Caki2 (cell line): Measurements from ENCODE around the gene STXBP1. TPM values are rescaled to one million over a fixed set of nuclear protein-coding genes. Genes with fewer than 3 reads are reported as not detected.

Experiments used
- DNase-seq: peaks from one replicate; pipeline ENCODE4 v3.0.0-alpha.2; 2015; ENCODE audit warnings: low read depth
- in situ Hi-C: cut with HindIII; loops from 2 replicates; pipeline ENCODE4 v1.10.0; 2016; ENCODE audit warnings: low sequenced_read_pairs, low pct_unique_long_range_greater_than_20kb, mixed read lengths
- total RNA-seq: library from RNA; depleted of rRNA; stranded (reverse); fragments of >200 nt; shearing (Covaris generic); gene quantifications from 2 replicates; pipeline ENCODE4 v1.2.3, GENCODE V29; 2014; ENCODE audit warnings: low replicate concordance

STXBP1 gene
- total RNA-seq, 1 experiment from 2014 or later: 1.2 TPM

DNA sequence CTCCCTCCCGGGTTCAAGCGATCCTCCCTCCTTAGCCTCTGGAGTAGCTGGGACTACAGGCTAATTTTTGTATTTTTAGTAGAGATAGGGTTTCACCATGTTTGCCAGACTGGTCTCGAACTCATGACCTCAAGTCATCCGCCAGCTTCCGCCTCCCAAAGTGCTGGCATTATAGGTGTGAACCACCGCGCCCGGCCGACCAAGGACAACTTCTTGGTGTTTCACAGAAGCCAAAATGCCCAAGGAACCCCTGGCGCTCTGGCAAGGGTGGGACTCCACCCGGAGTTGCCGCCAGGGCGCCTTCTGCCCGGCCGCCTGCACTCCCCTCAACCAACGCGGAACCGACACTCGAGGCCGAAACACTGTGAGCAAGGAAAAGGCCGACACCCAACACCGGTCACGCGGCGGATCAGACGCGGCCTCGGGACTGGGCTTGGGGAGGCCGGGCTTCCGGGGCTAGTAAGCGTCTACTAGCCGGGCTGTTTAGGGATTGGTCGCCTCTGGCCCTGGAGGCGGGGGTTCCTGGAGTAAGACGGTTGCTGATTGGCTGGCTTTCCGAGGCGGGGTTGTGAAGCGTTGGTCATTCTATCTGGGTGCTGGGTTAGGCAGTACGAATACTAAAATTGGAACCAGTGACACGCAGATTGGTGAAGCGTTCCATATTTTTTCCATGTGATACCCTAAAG is 87.1 kb downstream of the STXBP1 start:
- in situ Hi-C loops: no loop called here
- peak; percentile 95 for DNase-seq

DNA sequence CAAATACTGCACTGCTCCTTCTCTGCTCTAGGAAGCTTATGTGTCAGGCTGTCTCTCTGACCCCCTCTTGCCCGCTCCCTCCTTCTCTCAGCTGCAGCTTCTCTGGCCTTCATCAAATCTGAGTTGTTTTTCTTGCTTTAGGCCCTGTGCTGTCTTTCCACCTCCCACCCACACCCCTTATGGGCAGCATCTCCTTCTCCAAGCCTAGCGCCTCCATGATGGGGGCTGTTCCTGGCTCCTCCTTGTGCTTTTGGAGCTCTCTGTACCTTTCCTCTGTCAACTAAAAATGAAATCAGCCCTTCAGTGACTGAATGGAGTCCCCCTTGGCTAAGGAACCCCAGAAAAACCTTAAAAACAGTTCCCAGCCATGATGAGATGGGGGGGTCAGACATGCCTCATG is 88.1 kb downstream of the STXBP1 start:
- in situ Hi-C loops: no loop called here
- DNase-seq: no peak

GRCh38 chr9:127700594-127701255 is 88.6 kb downstream of the STXBP1 start:
- in situ Hi-C loops: no loop called here
- no peak for DNase-seq

GRCh38 chr9:127703289-127703946 is 91.3 kb downstream of the STXBP1 start:
- in situ Hi-C loops: no loop called here
- DNase-seq: no peak

GRCh38 chr9:127705577-127706379 is 93.7 kb downstream of the STXBP1 start:
- in situ Hi-C loops: no loop called here
- DNase-seq: no peak

- DNase-seq: no peak
- in situ Hi-C loops: no loop called here
Measured at GRCh38 chr9:127706836-127707241, 94.8 kb downstream of the STXBP1 start, which contains the start of gene CFAP157. Gene CFAP157, plus strand, starts transcription at chr9:127706988. Its CDS starts 44 bp downstream, at chr9:127707032.

GRCh38 chr9:127707766-127708165 is 95.7 kb downstream of the STXBP1 start:
- in situ Hi-C loops: no loop called here
- no peak for DNase-seq

DNA sequence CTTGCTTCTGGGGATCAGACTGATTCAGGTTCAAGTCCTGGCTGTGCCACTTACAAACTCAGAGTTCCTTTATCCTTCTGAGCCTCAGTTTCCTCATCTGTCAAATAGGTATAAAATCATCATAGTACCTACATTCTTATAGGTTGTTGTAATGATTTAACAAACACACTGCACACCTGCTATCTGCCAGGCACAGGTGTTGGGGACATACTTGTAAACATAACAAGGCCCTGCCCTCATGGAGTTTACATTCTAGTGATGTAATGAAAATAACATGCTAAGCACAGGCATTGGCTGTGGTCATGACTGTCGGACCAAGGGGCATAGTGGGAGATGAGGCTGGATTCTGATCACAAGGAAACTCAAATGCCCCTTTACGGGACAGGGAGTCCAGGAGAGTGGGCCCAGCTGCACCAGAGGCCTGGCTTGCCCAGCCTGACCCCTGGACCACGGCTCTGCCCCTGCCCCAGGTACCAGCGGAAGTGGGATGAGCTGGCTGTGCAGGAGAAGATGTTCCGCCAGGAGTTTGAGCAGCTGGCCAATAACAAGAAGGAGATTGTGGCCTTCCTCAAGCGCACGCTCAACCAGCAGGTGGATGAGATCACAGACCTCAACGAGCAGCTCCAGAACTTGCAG is 97.0 kb downstream of the STXBP1 start:
- DNase-seq: no peak
- in situ Hi-C loops: no loop called here

GRCh38 chr9:127710204-127710783 is 98.2 kb downstream of the STXBP1 start:
- in situ Hi-C loops: no loop called here
- no peak for DNase-seq

GRCh38 chr9:127711226-127711701 is 99.2 kb downstream of the STXBP1 start:
- no peak for DNase-seq
- in situ Hi-C loops: no loop called here

DNA sequence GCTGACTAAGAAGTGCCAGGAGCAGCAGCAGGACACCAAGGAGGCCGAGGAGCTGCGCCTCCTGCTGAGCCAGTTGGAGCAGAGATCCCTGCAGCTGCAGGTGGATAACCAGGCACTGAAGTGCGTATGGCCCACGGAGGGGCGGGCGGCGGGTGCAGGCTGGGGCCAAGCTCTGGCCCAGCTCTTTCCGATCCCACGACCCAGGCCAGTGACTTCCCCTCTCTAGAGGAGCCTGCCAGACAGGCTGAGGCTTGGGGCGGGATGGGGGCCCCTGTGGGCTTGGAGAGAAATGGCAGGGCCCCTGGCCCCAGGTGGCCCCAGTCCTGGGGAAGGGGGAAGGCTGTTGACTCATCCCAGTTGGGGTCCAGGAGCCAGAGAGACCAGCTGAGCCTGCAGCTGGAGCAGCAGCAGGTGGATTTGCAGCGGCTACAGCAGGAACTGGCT is 99.8 kb downstream of the STXBP1 start:
- DNase-seq: no peak
- in situ Hi-C loops: no loop called here

DNA sequence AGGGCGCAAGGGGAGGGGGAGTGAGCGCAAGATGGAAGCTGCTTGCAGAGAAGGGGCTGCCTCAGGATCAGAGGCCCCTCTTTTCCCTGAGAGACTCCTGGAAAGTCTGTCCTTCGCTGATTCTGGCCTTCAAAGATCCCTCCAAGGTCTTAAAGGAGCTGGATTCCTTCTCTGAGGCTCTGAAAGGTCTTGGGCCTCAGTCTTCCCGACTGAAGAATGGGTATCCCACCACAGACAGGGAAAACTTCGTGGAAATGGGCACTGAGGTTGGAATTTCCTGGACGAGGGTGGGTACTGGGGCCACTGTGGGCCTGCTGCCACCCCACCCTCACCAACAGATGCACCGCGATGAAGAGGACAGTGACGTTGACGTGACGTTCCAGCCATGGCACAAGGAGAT is 100.3 kb downstream of the STXBP1 start:
- in situ Hi-C loops: no loop called here
- DNase-seq: no peak

- no peak for DNase-seq
- in situ Hi-C loops: no loop called here
Measured at GRCh38 chr9:127712867-127713266, 100.8 kb downstream of the STXBP1 start.

GRCh38 chr9:127714020-127714750 is 102.1 kb downstream of the STXBP1 start:
- no peak for DNase-seq
- in situ Hi-C loops: no loop called here

DNA sequence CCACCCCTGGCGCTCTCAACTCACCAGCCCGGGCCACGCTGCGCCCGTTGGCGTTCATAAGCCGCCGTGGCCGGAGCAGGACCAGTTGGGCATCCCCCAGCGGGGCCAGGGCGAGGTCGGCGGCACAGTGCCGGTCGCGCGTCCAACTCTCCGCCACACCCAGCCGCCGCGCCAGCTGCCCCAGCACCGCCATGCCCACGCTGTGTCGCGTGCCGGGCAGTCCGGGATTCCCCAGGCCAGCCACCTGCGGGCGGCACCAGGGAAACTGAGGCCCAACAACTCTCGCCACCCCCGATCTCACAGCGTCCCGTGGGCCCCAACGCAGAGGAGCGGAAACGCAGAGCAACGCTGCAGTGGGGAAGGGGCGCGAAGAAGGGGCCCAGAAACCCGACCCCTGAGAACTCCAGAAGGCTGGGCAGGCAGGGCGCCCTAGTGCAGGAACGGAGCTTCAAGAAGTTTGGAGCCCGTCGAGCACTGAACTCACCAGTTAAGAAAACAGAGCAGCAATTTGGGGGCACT is 102.9 kb downstream of the STXBP1 start:
- in situ Hi-C loops: no loop called here

GRCh38 chr9:127715470-127716337 is 103.6 kb downstream of the STXBP1 start, which contains the start of the genes PTRH1 and TTC16:
Gene PTRH1, minus strand, starts transcription at chr9:127715663. Its CDS starts 24 bp downstream, at chr9:127715639.
Gene TTC16, plus strand, starts transcription at chr9:127716079. Its CDS starts 67 bp downstream, at chr9:127716146.
- in situ Hi-C loops: no loop called here
- DNase-seq: peak; percentile 90

More for the DNA sequence above, 102.9 kb downstream of the STXBP1 start:
- DNase-seq: no peak
